ENCODE measurements around the gene OR4D1.

Gene OR4D1

DNA sequence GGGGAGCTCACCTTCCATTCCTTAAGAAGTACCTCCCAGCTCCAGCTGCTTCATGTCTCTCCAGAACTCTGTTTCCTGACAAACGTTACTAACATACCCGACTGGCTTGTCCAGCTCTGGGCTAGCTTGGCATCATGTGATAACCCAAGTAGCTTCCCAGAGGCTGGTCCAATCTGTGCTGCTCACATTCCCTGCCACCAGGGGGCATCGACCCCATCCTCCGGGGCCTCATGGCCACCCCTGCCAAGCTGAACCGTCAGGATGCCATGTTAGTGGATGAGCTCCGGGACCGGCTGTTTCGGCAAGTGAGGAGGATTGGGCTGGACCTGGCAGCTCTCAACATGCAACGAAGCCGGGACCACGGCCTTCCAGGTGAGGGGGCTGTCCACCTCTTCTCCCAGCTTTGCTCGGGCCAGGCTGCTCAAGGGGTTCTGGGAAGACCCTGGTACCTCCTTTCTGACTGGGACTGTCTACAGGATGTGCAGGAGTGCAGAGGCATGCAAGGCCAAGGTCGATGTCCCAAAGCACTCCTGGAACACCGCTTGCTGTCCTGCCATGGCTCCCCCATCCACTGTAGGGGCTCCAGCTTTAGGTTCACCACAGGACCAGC lies 51.9 kb downstream of the OR4D1 start:
- peak; percentile 90 for ATAC-seq
- Mint-ChIP-seq H3K27me3 (peaks cover 31% of the 10 kb centered on the region), H3K27ac (no peak overlapping the region), H3K4me1 (peaks cover 8% of the 10 kb centered on the region), H3K4me3 (no peak overlapping the region), H3K9me3 (no peaks in the 10 kb centered on the region)
- peak; percentile 52 to 61 for DNase-seq

DNA sequence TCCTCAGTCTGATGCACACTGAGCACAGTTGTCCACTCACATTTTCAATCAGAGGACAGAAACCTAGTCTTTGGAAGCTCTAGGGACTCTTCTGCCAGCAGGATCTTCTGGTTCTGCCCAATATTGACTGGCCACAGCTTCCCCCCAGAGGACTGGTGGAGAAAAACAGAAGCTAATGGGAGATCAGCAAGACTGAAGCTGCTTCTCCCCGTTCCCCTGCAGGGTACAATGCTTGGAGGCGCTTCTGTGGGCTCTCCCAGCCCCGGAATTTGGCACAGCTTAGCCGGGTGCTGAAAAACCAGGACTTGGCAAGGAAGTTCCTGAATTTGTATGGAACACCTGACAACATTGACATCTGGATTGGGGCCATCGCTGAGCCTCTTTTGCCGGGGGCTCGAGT lies 54.7 kb downstream of the OR4D1 start:
- peaks cover 17% of the 10 kb centered on the region for H3K27me3 Mint-ChIP-seq
- ATAC-seq (no peak), DNase-seq (no peak)
- H3K27ac Mint-ChIP-seq: no peak overlapping the region
- H3K4me3 Mint-ChIP-seq: no peak overlapping the region
- no peaks in the 10 kb centered on the region for H3K9me3 Mint-ChIP-seq
- H3K4me1 Mint-ChIP-seq: peaks cover 8% of the 10 kb centered on the region

DNA sequence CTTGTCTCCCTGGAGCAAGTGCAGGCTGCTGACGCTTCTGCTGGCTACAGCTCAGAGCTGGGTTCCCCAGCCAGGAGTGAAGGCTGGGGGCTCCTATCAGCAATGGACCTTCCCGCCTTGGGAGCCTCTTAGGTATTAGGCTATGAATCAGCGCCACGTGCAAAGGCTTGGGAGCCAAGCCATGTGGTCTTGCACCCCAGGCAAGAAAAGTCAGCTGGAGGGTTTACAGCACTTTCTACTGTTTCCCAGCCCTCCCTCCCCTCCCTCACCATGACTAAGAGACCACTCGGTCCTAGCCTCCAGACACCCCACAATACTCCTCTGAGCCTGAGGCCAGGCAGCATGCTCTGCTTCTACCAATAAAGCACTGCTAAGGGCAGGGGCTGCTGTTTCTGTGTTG lies 56.6 kb downstream of the OR4D1 start:
- Mint-ChIP-seq H3K4me1 (peaks cover 6% of the 10 kb centered on the region), H3K27ac (no peak overlapping the region), H3K4me3 (no peak overlapping the region), H3K9me3 (no peaks in the 10 kb centered on the region), H3K27me3 (peaks cover 6% of the 10 kb centered on the region)
- ATAC-seq (no peak), DNase-seq (no peak)

DNA sequence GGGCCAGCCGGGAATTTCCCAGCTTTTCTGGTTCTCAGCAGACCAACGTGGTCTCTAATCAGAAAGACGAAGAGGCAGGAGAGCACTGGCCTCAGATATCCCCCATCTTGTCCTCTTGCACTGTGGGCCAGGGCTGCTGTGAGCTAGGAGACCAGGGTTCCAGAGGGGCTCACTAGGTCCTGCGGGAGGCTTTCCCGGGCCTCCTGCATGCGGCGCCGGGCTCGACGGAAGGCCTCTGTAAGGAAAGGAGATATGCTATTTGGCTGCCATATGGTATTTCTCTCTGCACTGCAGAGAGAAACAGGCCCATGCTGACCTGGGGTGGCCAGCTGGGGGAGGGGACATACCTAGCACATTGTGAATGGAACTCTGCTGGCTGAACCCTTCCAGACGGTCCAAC lies 57.8 kb downstream of the OR4D1 start:
- no peaks in the 10 kb centered on the region for H3K4me1 Mint-ChIP-seq

DNA sequence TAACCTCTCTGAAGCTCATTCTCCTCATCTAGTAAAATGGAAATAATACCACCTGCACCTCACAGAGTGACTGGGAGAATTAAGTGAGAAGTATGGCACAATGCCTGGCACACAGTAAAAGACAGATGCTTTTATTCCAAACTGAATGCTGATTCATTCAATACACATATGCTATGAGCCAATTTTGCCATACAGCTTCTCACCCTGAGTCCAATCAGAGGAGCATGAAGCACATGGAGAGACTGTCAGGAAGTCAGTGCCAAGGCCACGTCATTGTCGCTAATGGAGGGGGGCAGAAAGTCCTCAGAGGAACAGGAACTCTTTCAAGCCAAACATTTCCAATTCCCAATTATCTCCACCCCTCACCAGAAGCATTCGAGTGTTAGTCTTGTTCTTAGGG lies 59.3 kb downstream of the OR4D1 start:
- no peak overlapping the region for H3K4me3 Mint-ChIP-seq
- no peaks in the 10 kb centered on the region for H3K27me3 Mint-ChIP-seq

More for the DNA sequence above, 57.8 kb downstream of the OR4D1 start:
- no peaks in the 10 kb centered on the region for H3K9me3 Mint-ChIP-seq
- no peak overlapping the region for H3K27ac Mint-ChIP-seq
- no peaks in the 10 kb centered on the region for H3K27me3 Mint-ChIP-seq
- ATAC-seq (no peak), DNase-seq (no peak)
- H3K4me3 Mint-ChIP-seq: no peak overlapping the region

DNA sequence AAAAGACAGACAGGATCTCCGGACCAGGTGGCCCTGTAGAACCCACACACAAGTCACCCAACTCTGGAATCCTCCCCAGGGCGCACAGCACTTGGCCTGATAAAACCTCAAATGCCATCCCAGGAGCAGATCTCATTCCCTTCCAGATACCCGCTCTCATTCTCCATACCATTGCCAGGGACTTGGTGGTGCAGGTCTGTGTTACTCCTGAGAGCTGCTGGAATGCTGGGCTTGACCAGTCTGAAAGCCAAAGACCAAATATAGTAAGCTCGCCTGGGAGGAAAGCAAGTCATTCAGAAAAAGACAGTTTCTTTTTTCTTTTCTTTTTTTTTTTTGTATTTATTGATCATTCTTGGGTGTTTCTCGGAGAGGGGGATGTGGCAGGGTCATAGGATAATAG lies 60.2 kb downstream of the OR4D1 start:
- ATAC-seq: no peak
- DNase-seq: no peak
- no peaks in the 10 kb centered on the region for H3K9me3 Mint-ChIP-seq
- no peaks in the 10 kb centered on the region for H3K27me3 Mint-ChIP-seq
- H3K4me1 Mint-ChIP-seq: no peaks in the 10 kb centered on the region
- peak overlapping the region; percentile 51 to 53 for H3K27ac Mint-ChIP-seq
- H3K4me3 Mint-ChIP-seq: no peak overlapping the region

More for the DNA sequence above, 59.3 kb downstream of the OR4D1 start:
- ATAC-seq: no peak
- Mint-ChIP-seq H3K9me3 (no peaks in the 10 kb centered on the region), H3K27ac (no peak overlapping the region), H3K4me1 (no peaks in the 10 kb centered on the region)
- DNase-seq: no peak

Measured in stimulated activated naive CD8-positive, alpha-beta T cell treated with anti-CD3 and anti-CD28 coated beads, Interleukin-15, amount 100 ng/mL, for 72 hours (primary cell).